ENCODE results near the gene GFY. TPM values are rescaled to one million over a fixed set of nuclear protein-coding genes. Genes with fewer than 3 reads are reported as not detected.

GFY gene
- total RNA-seq, 2 experiments from 2014 or later = not detected

DNA sequence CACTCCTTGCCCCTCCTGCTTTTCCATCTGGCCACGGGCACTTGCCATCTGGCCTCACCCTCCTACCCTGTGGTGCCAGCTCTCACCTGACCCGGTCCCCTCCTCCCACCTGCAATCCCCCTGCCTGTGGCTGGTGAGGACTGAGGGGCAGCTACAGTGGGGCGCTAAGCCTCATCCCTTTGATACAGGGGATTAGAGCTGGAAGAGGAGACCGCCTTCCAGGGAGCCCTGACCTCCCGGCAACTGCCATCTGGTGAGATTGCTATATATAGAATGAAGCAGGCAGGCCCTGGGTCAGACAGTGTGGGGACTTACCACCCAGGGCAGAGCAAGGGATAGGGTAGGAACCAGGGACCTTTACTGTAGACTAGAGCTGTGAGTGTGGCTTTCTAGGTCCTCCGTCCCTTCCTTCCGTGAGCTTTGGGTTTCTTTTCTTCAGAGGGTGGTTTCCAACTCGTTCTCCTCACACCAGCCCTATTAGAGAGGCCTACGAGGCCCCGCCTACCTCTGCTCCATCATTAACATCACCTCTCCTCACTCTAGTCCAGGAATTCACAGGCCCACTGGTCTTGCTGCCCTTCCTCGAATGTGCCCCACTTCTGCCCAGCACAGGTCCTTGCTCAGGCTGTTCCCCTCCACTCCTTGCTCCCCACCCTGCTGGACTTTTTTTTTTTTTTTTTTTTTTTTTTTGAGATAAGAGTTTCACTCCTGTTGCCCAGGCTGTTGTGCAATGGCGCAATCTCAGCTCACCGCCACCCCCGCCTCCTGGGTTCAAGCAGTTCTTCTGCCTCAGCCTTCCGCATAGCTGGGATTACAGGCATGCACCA lies 29.4 kb upstream of the GFY start:
- peaks cover 15% of the 10 kb centered on the region for H3K27me3 Mint-ChIP-seq
- no peaks in the 10 kb centered on the region for H3K9me3 Mint-ChIP-seq
- no peak for DNase-seq
- H3K36me3 Mint-ChIP-seq (ENCODE audit: low read depth) = no peaks in the 10 kb centered on the region
- POLR2A ChIA-PET = interaction anchor here (0.6 kb wide), 1 partner anchor 56 kb away, joined by 3 read pairs; the partner anchor contains the start of gene PIH1D1
- H3K4me1 Mint-ChIP-seq = peaks cover 24% of the 10 kb centered on the region
- no peak overlapping the region for H3K27ac Mint-ChIP-seq
- CTCF ChIA-PET = interaction anchor here (0.7 to 1.0 kb wide), 2 partner anchors 47 to 73 kb away, joined by 3 read pairs; no protein-coding TSS in a partner anchor
- no peak overlapping the region for H3K4me3 Mint-ChIP-seq

DNA sequence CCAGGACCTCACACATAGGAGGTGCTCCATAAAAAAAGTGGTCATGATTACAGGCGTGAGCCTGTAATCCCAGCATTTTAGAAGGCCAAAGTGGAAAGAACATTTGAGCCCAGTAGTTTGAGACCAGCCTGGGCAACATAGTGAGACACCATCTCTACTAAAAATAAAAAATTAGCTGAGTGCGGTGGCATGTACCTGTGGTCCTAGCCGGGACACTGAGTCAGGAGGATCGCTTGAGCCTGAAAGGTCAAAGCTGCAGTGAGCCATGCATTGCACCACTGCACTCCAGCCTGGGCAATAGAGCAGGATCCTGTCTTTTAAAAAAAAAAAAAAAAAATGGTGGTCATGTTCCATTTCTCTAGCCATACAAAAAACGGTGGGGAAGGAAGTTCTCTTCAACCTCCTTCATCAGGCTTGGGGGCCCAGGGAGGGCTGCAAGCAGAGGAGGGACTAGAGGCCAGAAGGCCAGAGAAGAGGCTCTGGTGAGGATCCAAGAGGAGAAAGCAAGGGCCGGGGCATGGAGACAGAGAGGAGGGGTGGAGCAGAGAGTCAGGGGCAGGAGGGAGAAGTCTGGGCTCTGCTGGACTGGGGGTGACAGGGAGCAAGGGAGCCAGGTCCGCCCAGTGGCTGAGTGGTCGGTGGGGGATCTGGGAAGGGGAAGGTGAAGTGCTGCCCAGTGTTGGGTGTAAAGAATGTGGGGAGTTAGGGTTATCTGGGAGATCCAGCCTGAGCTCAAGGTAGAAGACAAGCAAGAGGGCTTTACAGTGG lies 28.3 kb upstream of the GFY start:
- H3K27me3 Mint-ChIP-seq = peaks cover 15% of the 10 kb centered on the region
- CTCF ChIA-PET = no interaction called here
- POLR2A ChIA-PET = interaction anchor here (0.8 kb wide), 1 partner anchor 9 kb away, joined by 3 read pairs; no protein-coding TSS in a partner anchor
- no peak overlapping the region for H3K4me3 Mint-ChIP-seq
- DNase-seq = no peak
- no peaks in the 10 kb centered on the region for H3K9me3 Mint-ChIP-seq
- H3K4me1 Mint-ChIP-seq = peaks cover 16% of the 10 kb centered on the region
- no peaks in the 10 kb centered on the region for H3K36me3 Mint-ChIP-seq (ENCODE audit: low read depth)
- no peak overlapping the region for H3K27ac Mint-ChIP-seq

DNA sequence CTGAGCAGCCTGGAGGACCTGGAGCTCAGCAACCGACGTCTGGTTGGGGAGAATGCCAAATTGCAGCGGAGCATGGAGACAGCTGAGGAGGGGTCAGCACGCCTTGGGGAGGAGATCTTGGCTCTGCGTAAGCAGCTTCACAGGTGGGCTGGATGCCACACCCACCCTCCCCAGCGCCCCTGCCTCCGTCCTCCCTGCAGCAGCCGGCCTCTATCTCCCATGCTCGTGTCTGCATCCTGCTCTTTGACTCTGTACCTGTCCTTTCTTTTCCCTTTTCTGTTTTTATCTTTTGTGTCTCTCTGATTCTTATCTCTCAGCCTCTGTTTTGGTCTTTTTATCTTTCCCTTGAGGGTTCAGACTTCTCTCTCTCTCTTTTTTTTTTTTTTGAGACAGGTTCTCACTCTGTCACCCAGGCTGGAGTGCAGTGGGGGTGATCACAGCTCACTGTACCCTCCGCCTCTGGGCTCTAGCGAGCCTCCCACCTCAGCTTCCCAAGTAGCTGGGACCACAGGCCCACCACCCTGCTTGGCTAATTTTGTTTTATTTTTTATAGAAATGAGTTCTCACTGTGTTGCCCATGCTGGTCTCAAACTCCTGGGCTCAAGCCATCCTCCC lies 27.1 kb upstream of the GFY start:
- ChIA-PET CTCF (no interaction called here), POLR2A (interaction anchor here (1.0 kb wide), 1 partner anchor 55 kb away, joined by 3 read pairs; the partner anchor contains the start of gene ALDH16A1)
- no peak for DNase-seq
- peaks cover 11% of the 10 kb centered on the region for H3K4me1 Mint-ChIP-seq
- H3K36me3 Mint-ChIP-seq (ENCODE audit: low read depth) = no peaks in the 10 kb centered on the region
- no peak overlapping the region for H3K4me3 Mint-ChIP-seq
- peaks cover 9% of the 10 kb centered on the region for H3K27me3 Mint-ChIP-seq
- H3K27ac Mint-ChIP-seq = no peak overlapping the region
- H3K9me3 Mint-ChIP-seq = no peaks in the 10 kb centered on the region

DNA sequence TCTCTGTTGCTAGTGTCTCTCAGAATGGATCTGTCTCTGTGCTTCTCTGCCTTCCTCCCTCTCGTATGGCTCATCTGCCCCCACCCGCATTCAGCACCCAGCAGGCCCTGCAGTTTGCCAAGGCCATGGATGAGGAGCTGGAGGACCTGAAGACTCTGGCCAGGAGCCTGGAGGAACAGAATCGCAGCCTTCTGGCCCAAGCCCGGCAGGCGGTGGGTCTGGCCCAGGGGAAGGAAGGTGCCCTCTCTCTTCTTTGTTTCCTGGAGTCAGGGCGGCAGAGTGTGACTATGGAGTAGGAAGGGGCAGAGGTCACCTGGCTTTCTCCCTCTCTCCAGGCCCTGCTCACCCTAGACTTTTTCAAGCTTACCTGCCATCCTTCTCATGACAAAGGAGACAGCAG lies 26.3 kb upstream of the GFY start:
- DNase-seq = no peak
- Mint-ChIP-seq H3K4me1 (peaks cover 11% of the 10 kb centered on the region), H3K4me3 (no peak overlapping the region), H3K36me3 (ENCODE audit: low read depth) (no peaks in the 10 kb centered on the region), H3K27me3 (peaks cover 9% of the 10 kb centered on the region), H3K9me3 (no peaks in the 10 kb centered on the region), H3K27ac (no peak overlapping the region)
- ChIA-PET CTCF (no interaction called here), POLR2A (no interaction called here)

DNA sequence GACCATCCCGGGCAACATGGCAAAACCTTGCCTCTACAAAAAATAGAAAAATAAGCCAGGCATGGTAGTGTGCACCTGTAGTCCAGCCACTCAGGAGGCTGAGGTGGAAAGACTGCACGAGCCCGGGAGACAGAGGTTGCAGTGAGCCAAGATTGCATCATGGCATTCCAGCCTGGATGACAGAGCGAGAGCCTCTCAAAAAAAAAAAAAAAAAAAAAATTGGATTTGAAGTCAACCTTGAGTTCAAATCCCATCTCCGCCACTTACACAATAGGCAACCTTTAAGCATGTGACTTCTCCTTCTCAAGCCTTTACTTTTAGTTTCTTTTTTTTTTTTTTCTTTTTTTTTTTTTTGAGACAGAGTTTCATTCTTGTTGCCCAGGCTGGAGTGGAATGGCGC lies 25.2 kb upstream of the GFY start:
- CTCF ChIA-PET = interaction anchor here (0.7 kb wide), 1 partner anchor 383 kb away, joined by 4 read pairs; no protein-coding TSS in a partner anchor

DNA sequence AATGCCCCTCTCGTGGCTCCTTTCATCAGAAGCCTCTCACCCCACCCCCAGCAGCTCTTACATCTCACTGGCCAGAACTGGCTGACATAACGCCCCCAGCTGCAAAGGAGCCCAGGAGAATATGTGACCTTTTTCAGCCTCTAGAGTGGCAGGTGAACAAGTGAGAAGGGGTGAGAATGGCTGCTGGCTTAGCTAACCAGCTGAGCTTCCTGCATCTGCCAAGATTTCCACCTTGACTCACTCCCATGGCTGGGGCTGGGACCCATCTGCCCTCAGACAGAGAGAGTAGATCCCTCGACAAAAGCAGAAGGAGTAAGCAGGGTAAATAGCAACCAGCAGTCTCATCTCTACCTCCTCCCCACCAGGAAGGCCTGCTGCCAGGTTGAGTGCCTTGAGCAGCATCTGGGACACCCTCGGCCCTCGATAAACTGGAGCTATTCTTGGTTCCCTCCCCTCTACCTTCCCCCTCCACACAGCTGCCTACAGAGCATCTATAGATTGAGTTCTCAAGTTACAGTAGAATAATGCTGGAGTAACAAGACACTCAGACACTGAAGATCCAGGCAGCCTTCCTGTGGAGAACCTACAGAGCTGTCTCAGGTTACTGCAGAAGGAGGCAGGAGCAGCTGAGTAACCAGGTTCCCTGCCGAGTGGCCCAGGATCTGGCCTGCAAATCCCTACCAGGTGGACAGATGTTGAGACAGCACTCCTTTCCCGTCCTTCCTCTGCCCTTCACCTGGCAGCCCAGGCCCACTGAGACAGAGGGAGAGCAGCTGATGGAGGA lies 21.6 kb upstream of the GFY start:
- Mint-ChIP-seq H3K4me3 (no peak overlapping the region), H3K9me3 (no peaks in the 10 kb centered on the region), H3K4me1 (peaks cover 20% of the 10 kb centered on the region), H3K27ac (no peak overlapping the region), H3K27me3 (peaks cover 4% of the 10 kb centered on the region), H3K36me3 (ENCODE audit: low read depth) (no peaks in the 10 kb centered on the region)
- ChIA-PET POLR2A (interaction anchor here (1.4 kb wide), 1 partner anchor 10 kb away, joined by 3 read pairs; no protein-coding TSS in a partner anchor), CTCF (interaction anchor here (0.9 kb wide), 1 partner anchor 12 kb away, joined by 3 read pairs; no protein-coding TSS in a partner anchor)
- DNase-seq = no peak

More for the DNA sequence above, 25.2 kb upstream of the GFY start:
- no peaks in the 10 kb centered on the region for H3K9me3 Mint-ChIP-seq
- peaks cover 9% of the 10 kb centered on the region for H3K27me3 Mint-ChIP-seq
- no peak overlapping the region for H3K4me3 Mint-ChIP-seq
- H3K36me3 Mint-ChIP-seq (ENCODE audit: low read depth) = no peaks in the 10 kb centered on the region
- DNase-seq = no peak
- H3K4me1 Mint-ChIP-seq = peaks cover 11% of the 10 kb centered on the region
- no peak overlapping the region for H3K27ac Mint-ChIP-seq
- POLR2A ChIA-PET = no interaction called here

DNA sequence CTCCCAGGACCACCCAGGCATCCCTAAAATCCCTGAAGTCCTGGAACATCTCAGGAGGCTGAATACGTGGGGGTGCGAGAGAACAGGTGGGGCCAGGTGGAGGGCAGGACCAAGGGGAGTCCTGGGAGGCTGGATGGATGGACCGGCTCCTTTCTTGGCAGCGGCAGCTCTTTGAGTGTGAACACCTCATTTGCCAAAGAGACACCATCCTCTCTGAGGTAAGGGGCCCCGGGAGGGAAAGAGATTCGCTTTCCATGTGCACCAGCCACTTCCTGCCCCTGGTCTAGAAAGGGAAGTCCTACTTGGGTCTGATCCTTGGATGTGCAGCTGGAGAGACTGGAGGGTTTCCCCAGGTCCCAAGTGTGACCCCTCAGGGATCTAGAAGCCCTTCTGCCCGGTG lies 18.1 kb upstream of the GFY start:
- DNase-seq = no peak
- Mint-ChIP-seq H3K4me1 (peaks cover 49% of the 10 kb centered on the region), H3K9me3 (no peaks in the 10 kb centered on the region), H3K27ac (no peak overlapping the region), H3K4me3 (no peak overlapping the region), H3K36me3 (ENCODE audit: low read depth) (no peaks in the 10 kb centered on the region), H3K27me3 (no peaks in the 10 kb centered on the region)
- POLR2A ChIA-PET = interaction anchor here (2.0 kb wide), 1 partner anchor 19 kb away, joined by 6 read pairs; no protein-coding TSS in a partner anchor
- CTCF ChIA-PET = interaction anchor here (1.0 to 2.1 kb wide), 2 partner anchors 15 to 414 kb away, joined by 3 to 9 read pairs; partner anchors contain the start of genes GYS1 and RUVBL2

DNA sequence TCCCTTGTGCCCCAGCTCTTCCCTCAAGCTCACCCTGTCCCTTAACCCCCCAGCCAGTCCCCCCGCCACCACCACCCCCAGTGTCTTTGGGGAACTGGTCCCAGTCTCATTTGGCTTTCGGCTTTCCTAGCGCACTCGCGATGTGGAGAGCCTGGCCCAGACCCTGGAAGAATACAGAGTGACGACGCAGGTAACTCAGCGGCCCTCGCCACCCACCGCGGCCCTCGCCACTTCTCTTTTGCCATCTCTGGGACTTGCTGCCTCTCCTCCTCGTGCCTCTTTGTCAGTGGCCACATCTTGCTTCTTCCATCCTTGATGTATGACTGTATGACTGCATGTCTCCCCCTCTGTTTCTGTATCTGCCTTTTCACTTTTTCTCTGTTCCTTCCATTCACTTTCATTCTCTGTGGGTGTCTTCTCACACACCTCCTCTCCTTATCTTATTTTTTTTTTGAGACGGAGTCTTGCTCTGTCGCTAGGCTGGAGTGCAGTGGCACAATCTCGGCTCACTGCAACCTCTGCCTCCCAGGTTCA lies 17.6 kb upstream of the GFY start:
- Mint-ChIP-seq H3K4me1 (peaks cover 54% of the 10 kb centered on the region), H3K27me3 (no peaks in the 10 kb centered on the region), H3K36me3 (ENCODE audit: low read depth) (no peaks in the 10 kb centered on the region), H3K9me3 (no peaks in the 10 kb centered on the region), H3K27ac (no peak overlapping the region), H3K4me3 (no peak overlapping the region)
- CTCF ChIA-PET = interaction anchor here (4.8 kb wide), 1 partner anchor 16 kb away, joined by 24 read pairs; no protein-coding TSS in a partner anchor
- no peak for DNase-seq
- POLR2A ChIA-PET = interaction anchor here (2.0 to 2.5 kb wide), 2 partner anchors 11 to 19 kb away, joined by 6 to 18 read pairs; no protein-coding TSS in a partner anchor

DNA sequence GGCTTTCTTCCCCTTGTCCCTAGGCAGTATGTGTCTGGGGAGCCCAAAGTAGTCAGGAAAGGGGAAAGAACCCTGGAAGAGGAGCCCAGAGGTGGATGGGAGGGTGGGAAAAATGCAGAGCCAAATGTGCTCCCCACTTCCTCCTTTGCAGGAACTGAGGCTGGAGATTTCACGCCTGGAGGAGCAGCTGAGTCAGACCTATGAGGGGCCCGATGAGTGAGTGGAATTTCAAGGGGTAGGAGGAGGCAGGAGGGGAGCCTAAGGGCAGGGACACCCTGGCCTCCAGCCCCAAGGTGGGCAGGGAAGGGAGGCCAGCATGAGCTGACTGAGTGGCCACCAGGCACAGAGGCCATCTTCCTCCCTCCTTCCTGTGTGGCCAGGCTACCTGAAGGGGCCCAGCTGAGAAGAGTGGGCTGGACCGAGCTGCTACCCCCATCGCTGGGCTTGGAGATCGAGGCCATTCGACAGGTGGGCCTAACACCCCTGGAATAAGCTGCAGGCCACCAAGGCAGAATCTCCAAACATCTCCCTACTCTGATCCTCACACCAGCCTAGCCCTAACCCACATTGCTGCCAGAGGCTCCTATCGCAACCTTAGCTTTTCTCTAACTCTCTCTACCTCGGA lies 16.3 kb upstream of the GFY start:
- POLR2A ChIA-PET = interaction anchor here (1.1 to 2.5 kb wide), 11 partner anchors 10 to 183 kb away, joined by 3 to 18 read pairs (median 5); partner anchors contain the start of genes ALDH16A1, GFY, PIH1D1 and RPS11
- H3K4me3 Mint-ChIP-seq = peak overlapping the region; percentile 66
- CTCF ChIA-PET = interaction anchor here (0.8 to 4.8 kb wide), 6 partner anchors 17 to 107 kb away, joined by 3 to 24 read pairs (median 6); partner anchors contain the start of gene FLT3LG
- no peaks in the 10 kb centered on the region for H3K36me3 Mint-ChIP-seq (ENCODE audit: low read depth)
- H3K27ac Mint-ChIP-seq = peak overlapping the region; percentile 91
- DNase-seq = no peak
- H3K27me3 Mint-ChIP-seq = no peaks in the 10 kb centered on the region
- H3K4me1 Mint-ChIP-seq = peaks cover 55% of the 10 kb centered on the region
- no peaks in the 10 kb centered on the region for H3K9me3 Mint-ChIP-seq

DNA sequence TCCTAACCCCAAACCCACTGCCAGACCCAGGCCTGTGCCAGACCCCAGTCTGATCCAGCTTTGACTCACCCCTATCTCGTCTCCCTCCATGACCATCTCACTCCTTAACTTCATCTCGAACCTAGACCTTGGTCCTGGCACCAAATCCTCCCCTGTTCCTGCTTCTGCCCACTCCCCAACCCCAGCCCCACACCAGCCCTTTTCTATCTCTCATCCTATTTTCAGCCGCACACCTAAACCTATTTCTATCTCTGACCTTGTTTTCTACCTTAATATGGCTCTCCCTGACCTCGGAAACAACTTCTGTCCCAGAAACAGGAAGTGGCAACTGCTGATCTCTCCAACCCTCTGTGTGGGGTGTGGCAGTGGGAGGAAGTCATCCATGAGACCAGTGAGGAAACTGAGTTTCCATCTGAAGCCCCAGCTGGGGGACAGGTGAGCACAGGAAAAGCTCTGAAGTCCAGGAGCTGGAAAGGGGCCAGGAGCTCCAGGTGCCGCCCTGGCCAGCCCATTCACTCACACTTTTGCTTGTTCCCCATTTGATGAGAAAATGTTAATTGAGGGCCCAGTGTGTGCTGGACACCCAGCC lies 15.7 kb upstream of the GFY start:
- ChIA-PET POLR2A (interaction anchor here (0.6 to 2.5 kb wide), 13 partner anchors 9 to 184 kb away, joined by 3 to 18 read pairs (median 4); partner anchors contain the start of genes ALDH16A1, GFY, PIH1D1 and RPS11), CTCF (interaction anchor here (0.7 to 4.8 kb wide), 7 partner anchors 18 to 108 kb away, joined by 3 to 24 read pairs (median 5); partner anchors contain the start of gene FLT3LG)
- no peaks in the 10 kb centered on the region for H3K36me3 Mint-ChIP-seq (ENCODE audit: low read depth)
- H3K9me3 Mint-ChIP-seq = no peaks in the 10 kb centered on the region
- DNase-seq = peak; percentile 58
- no peaks in the 10 kb centered on the region for H3K27me3 Mint-ChIP-seq
- H3K4me3 Mint-ChIP-seq = peak overlapping the region; percentile 66
- H3K27ac Mint-ChIP-seq = peak overlapping the region; percentile 91
- peaks cover 55% of the 10 kb centered on the region for H3K4me1 Mint-ChIP-seq
